SK-N-SH treated with all-trans-retinoic acid at 6 μM for 48 hours (cell line): Measurements from ENCODE around the gene SOX13.

ENCODE experiments used
- CREB5 ChIP-seq: fragments of 250-450 bp; sonication (Bioruptor Pico); IDR thresholded peaks from 2 replicates; pipeline ENCODE4 v1.5.1; 2020; ENCODE audit warnings: low read depth, mild to moderate bottlenecking, moderate library complexity
- CSDC2 ChIP-seq: fragments of 250-450 bp; sonication (Bioruptor Pico); IDR thresholded peaks from 2 replicates; pipeline ENCODE4 v1.5.0; 2020; ENCODE audit warnings: mild to moderate bottlenecking, moderate library complexity
- CSRNP3 ChIP-seq: fragments of 250-450 bp; sonication (Bioruptor Pico); IDR thresholded peaks from 2 replicates; pipeline ENCODE4 v1.5.1; 2021; ENCODE audit warnings: mild to moderate bottlenecking, moderate library complexity
- ISL1 ChIP-seq: fragments of 250-450 bp; sonication (Bioruptor Pico); IDR thresholded peaks from 2 replicates; pipeline ENCODE4 v2.1.2; 2022; ENCODE audit warnings: mild to moderate bottlenecking, moderate library complexity
- OSR1 ChIP-seq: fragments of 250-450 bp; sonication (Bioruptor Pico); IDR thresholded peaks from 2 replicates; pipeline ENCODE4 v1.8.0; 2022; ENCODE audit warnings: moderate library complexity, mild to moderate bottlenecking, inconsistent platforms
- PATZ1 ChIP-seq: fragments of 250-450 bp; sonication (Bioruptor Pico); IDR thresholded peaks from 2 replicates; pipeline ENCODE4 v1.8.0; 2020; ENCODE audit warnings: mild to moderate bottlenecking, moderate library complexity, borderline replicate concordance
- PPARA ChIP-seq: fragments of 250-450 bp; sonication (Bioruptor Pico); IDR thresholded peaks from 2 replicates; pipeline ENCODE4 v1.5.0; 2020; ENCODE audit warnings: mild to moderate bottlenecking, borderline replicate concordance
- RARB ChIP-seq: fragments of 250-450 bp; sonication (Bioruptor Pico); IDR thresholded peaks from 2 replicates; pipeline ENCODE4 v1.8.0; 2021; ENCODE audit warnings: mild to moderate bottlenecking, moderate library complexity
- SNAI2 ChIP-seq: fragments of 250-450 bp; sonication (Bioruptor Pico); IDR thresholded peaks from 2 replicates; pipeline ENCODE4 v1.5.0; 2020; ENCODE audit warnings: mild to moderate bottlenecking, moderate library complexity
- TSHZ2 ChIP-seq: fragments of 250-450 bp; sonication (Bioruptor Pico); IDR thresholded peaks from 2 replicates; pipeline ENCODE4 v1.5.0; 2020; ENCODE audit warnings: mild to moderate bottlenecking, moderate library complexity
- ZC3H10 ChIP-seq: fragments of 250-450 bp; sonication (Bioruptor Pico); IDR thresholded peaks from 2 replicates; pipeline ENCODE4 v1.5.1; 2021; ENCODE audit warnings: mild to moderate bottlenecking, moderate library complexity
- ZFP3 ChIP-seq: fragments of 250-450 bp; sonication (Bioruptor Pico); IDR thresholded peaks from 2 replicates; pipeline ENCODE4 v1.5.0; 2020; ENCODE audit warnings: mild to moderate bottlenecking, moderate library complexity

- TF ChIP-seq ISL1 (CRISPR knock-in tag) (no peak), CREB5 (CRISPR knock-in tag) (no peak), CSRNP3 (CRISPR knock-in tag) (no peak), RARB (no peak), ZC3H10 (CRISPR knock-in tag) (no peak), CSDC2 (no peak), PPARA (no peak), ZFP3 (CRISPR knock-in tag) (no peak), TSHZ2 (no peak), SNAI2 (CRISPR knock-in tag) (no peak), PATZ1 (CRISPR knock-in tag) (no peak), OSR1 (CRISPR knock-in tag) (no peak)
Measured at GRCh38 chr1:204131978-204132377, 59.1 kb downstream of the SOX13 start.
